ENCODE results near the gene PDGFB.

DNA sequence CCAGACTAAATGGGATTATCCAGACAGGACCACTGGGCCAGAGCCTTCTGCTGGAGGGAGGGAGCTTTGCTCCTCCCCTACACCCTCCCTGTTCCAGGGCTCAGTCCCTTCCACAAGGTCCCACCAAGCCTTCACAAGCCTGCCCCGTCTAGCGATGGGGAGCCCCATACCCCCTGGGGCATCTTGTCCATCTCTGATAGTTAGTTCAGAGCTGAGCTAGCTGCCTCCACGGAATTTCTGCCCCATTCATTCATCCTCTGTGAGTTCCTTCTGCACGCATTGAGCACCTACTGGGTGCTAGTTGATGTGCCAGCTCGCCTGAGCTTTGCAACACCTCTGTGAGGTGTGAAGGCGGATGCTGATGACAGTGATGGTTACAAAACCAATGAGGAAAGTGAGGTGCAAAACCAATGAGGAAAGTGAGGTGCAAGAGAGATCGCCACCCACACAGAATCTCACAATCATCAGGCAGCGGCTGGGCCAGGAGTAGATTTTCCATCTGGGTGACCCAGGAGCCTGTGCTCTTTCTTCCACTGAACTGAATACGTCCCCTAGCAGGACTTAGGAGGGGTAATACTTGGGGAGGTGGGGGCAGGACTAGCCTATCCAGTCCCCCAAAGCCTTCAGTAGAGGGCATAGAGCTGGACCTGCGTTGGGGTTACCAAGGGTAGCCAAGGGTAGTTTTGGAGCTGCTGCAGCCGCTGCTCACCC lies 70.8 kb downstream of the PDGFB start:
- TF ChIP-seq CTCF (conservative IDR thresholded peaks at IDR 0.05) (no peak), EZH2 (IDR thresholded peaks at IDR 0.05; ENCODE audit: low read depth) (no peak)
